PFSK-1 (cell line): ENCODE data around the gene LGALS9.

Experiments used
- POLR2AphosphoS5 ChIP-seq: IDR thresholded peaks from 2 replicates; pipeline ENCODE4 v1.6.1; 2012; ENCODE audit warnings: low read depth, mild to moderate bottlenecking, control low read depth, low read length, moderate library complexity
- SIN3A ChIP-seq: IDR thresholded peaks from 2 replicates; pipeline ENCODE4 v1.6.1; 2012; ENCODE audit warnings: mild to moderate bottlenecking, low read length, moderate library complexity, borderline replicate concordance; ENCODE audit not compliant: insufficient read depth
- TAF1 ChIP-seq: IDR thresholded peaks from 2 replicates; pipeline ENCODE4 v1.6.1; 2012; ENCODE audit warnings: low read length, control low read depth, borderline replicate concordance; ENCODE audit not compliant: insufficient read depth
- TF ChIP-seq, protein P1 (sequence below), 2 experiments: IDR thresholded peaks; 2 replicates each; pipeline versions ENCODE4 v1.6.1 to v1.8.0; 2011 to 2012; ENCODE audit warnings: low read depth in 2 of 2, low read length in 2 of 2, control low read depth in 1 of 2, inconsistent platforms in 1 of 2, mild to moderate bottlenecking in 1 of 2, moderate library complexity in 1 of 2; ENCODE audit not compliant: insufficient read depth in 1 of 2

DNA sequence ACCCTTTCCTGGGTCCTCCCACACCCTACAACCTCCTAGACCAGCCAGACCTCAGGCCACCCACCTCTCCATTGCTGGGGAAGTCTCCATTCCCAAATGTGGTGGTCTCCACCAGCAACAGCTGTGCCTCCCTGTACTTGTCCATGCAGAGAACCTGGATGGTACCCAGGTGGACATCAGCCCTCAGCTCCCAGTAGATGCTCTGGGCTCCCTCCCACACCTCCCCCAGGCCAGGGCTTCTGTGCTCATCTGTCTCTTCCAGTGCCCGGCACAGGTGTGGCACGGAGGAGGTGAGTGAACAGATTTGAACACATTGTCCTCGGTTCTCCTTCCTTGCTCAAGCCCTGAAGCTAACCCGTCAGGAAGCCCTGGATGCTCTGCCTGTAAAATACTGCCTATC, 34.6 kb downstream of the LGALS9 start:
- TF ChIP-seq POLR2AphosphoS5 (no peak), SIN3A (no peak), TAF1 (no peak)
- TF ChIP-seq, protein P1, sequence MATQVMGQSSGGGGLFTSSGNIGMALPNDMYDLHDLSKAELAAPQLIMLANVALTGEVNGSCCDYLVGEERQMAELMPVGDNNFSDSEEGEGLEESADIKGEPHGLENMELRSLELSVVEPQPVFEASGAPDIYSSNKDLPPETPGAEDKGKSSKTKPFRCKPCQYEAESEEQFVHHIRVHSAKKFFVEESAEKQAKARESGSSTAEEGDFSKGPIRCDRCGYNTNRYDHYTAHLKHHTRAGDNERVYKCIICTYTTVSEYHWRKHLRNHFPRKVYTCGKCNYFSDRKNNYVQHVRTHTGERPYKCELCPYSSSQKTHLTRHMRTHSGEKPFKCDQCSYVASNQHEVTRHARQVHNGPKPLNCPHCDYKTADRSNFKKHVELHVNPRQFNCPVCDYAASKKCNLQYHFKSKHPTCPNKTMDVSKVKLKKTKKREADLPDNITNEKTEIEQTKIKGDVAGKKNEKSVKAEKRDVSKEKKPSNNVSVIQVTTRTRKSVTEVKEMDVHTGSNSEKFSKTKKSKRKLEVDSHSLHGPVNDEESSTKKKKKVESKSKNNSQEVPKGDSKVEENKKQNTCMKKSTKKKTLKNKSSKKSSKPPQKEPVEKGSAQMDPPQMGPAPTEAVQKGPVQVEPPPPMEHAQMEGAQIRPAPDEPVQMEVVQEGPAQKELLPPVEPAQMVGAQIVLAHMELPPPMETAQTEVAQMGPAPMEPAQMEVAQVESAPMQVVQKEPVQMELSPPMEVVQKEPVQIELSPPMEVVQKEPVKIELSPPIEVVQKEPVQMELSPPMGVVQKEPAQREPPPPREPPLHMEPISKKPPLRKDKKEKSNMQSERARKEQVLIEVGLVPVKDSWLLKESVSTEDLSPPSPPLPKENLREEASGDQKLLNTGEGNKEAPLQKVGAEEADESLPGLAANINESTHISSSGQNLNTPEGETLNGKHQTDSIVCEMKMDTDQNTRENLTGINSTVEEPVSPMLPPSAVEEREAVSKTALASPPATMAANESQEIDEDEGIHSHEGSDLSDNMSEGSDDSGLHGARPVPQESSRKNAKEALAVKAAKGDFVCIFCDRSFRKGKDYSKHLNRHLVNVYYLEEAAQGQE (IDR thresholded peaks at IDR 0.05; ENCODE audit: insufficient read depth in 1 of 2, low read depth in 2 of 2, low read length in 2 of 2), result no peak
